T47D (cell line): ENCODE results near the gene NFIL3.

Experiments used
- DNase-seq, 2 experiments: peaks; one replicate each; pipeline versions ENCODE4 v3.0.0 to v3.0.0-alpha.2; 2011 to 2012; ENCODE audit warnings: low read depth in 1 of 2, low spot score in 1 of 2
- JUND ChIP-seq: IDR thresholded peaks from 2 replicates; pipeline ENCODE4 v1.6.1; 2012; ENCODE audit warnings: low read depth
- in situ Hi-C: cut with HindIII; loops from 2 replicates; pipeline ENCODE4 v1.10.0; 2016; ENCODE audit warnings: low sequenced_read_pairs, low pct_unique_long_range_greater_than_20kb

Gene NFIL3

DNA sequence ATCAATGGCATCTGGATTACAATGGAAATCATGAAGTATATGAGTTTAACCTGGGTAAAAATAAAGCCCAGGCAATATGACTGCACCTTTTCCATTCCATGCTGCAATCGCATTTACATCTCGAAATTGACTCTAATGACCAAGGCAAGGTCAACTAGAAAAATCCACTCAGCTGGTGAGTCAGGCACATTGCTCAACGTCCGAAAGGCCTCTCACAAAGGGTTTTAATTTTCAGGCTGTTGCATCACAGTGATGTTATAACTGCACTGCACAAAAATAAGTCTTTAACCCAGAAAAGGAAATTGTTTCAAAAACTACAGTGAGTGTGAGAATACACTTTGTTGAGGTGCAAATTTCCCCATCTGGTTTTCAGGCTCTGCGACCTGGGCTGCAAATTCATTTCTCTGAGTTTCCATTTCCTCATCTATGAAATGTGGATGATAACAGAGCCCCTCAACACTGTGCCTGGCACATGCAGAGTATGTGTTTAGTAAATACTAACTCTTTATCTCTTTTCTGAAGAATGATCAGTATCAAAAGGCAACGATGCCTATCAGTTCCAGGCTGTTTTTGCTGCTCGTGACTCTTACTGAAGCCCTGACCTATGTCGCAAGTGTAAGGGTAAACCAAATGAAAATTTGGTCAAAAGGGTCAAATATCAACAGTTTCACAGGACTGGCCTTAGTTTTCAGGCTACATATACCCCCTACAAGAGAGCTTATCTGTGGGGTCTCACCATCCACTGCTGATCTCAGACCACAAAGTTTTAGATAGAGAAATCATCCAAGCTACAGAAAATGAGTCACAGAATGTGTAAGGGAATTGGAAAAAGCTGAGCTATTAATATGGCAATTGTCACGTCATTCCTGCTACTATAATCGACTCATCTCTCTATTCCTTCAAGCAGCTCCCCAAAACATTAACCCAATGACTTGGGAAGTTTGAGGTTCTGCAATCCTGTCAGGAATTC, 4.1 kb downstream of the NFIL3 start:
- no peak for TF ChIP-seq JUND
- DNase-seq: peak; percentile 40 to 48
- in situ Hi-C loops: no loop called here

DNA sequence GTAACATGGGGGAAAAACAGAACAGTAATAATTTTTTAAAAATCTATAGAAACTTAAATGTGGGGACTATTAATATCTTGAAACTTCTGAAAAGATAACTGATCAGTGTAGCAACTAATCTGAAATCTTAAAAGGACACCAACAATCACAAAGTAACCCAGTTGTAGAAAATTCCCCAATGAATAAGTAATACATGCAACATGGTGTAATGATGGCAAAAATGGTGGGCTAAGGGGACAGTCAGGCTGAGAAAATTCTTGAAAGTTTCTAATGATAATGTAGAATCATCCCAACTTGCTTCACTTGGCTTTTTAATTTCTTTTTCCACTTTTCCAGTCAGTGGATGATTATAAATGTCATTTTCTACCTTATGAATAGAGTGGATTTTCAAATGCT, 5.4 kb downstream of the NFIL3 start:
- in situ Hi-C loops: no loop called here
- no peak for TF ChIP-seq JUND

DNA sequence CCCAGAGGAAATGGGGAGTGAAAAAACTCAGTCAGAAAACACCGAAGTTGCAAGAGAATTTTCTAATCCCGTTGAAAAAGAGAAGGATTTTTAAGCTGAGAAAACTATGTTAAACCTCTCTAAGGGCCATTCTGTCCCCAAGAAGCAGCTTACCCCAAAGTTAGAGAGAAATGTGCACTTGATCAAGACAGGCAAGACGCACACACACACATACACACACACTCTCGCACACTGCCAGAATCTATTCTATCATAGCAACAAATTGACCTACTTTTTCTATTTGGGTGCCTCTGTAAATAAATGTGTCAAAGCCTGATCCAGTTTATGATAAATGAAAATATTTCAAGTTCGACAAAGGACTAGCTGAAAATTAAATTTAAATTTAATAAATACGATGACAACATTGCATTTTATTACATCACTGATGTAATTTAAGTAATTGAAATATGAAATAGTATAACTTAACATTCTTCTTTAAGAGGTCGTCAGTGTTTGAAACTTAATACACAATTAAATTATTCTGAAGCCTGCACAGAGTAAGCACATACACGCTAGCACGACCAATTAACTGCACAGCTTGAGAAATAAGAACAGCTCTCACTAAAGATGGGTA, 5.9 kb downstream of the NFIL3 start:
- no peak for DNase-seq
- in situ Hi-C loops: no loop called here
- no peak for TF ChIP-seq JUND

More for the DNA sequence above, 5.4 kb downstream of the NFIL3 start:
- DNase-seq: no peak

DNA sequence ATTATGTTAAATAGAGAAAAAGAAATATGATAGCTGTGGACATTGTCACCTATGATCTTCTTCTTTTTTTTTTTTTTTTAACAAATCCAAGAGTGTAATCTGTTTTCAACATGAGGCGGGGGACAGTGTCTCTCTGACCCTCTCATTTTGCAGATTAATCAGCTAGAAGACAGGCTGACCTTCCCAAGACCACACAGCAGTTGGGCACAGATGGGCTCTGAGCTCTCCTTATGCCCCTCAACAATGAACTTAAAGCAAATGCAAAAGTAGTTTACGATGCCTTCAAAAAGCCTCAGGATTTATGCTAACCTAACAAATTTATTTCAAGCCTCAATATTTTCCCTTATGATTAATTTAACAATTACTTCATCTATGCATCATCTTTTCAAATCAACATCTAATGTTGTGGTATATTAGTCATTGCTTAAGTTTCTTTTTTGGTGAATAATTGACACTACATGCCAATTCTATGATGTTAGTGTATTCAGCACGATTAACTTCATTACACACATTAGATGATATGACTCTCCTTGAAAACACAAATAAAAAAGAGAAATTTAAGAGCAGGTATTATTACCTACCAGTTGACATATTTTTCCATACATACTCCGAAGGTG, 7.4 kb downstream of the NFIL3 start:
- no peak for TF ChIP-seq JUND
- no peak for DNase-seq

DNA sequence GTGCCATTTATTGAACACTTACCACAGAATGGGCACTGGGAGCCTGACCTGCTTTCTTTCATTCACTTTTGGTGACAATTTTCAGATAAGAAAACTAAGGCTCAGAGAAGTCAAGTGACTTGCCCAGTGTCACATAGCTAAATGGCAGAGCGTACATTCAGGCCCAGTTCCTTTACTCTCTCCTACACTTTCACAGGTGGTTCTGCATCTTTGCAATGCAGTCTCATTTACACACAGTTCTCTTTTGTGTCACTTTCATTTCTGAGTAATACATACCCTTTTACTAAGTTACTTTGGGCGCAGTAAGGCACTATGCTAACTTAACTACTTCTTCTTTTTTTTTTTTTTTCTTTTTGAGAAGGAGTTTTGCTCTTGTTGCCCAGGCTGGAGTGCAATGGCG, 8.3 kb downstream of the NFIL3 start:
- in situ Hi-C loops: no loop called here

More for the DNA sequence above, 7.4 kb downstream of the NFIL3 start:
- in situ Hi-C loops: no loop called here

DNA sequence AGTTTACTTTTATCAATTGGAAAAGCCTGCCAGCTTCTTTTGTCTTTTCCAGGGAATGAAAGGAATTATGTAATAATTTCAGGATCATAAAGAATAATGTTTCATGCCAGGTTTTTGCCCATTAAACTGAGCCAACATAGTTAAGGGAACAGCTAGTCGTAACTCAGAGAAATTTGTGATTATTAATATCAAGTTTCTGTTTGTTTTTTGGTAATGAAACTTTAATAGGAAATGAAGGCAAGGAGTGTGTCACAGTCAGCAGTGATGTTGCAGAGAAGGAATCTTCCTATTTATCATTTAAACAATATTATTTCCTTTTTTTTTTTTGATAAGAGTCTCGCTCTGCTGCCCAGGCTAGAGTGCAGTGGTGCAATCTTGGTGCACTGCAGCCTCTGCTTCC, 10.7 kb downstream of the NFIL3 start:
- no peak for DNase-seq
- in situ Hi-C loops: no loop called here
- TF ChIP-seq JUND: no peak

More for the DNA sequence above, 8.3 kb downstream of the NFIL3 start:
- no peak for TF ChIP-seq JUND
- DNase-seq: no peak

DNA sequence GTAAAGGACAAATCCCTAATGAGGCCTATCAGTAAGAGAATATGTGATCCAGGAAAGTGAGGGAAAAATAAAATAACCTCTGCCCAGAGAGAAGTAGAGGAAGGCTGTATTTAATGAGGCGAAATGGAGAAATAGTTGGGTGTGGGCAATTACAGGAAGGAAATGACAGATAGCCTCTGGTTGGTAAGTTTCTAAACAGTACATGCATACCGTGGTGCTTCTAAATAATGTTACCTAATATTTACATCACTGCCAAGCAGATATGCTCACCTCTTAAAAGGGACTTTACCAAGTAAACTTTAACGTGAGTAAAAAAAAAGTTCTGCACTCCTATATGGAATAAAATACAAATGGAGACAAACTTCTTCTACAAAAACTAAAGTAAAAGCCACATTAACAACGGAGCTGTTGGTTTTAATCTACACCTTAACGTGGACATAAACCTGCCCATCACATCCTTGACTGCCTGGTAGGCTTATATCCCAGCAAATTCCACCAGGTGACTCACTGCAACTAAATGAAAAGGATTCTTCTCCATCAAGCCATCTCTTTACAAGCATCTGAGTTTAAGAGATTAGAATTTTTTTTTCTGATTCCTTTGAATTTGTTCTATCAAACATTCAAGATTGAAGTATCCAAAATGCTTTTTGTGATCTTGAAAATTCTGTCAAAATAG, 12.4 kb downstream of the NFIL3 start:
- TF ChIP-seq JUND: no peak
- in situ Hi-C loops: no loop called here
- no peak for DNase-seq

DNA sequence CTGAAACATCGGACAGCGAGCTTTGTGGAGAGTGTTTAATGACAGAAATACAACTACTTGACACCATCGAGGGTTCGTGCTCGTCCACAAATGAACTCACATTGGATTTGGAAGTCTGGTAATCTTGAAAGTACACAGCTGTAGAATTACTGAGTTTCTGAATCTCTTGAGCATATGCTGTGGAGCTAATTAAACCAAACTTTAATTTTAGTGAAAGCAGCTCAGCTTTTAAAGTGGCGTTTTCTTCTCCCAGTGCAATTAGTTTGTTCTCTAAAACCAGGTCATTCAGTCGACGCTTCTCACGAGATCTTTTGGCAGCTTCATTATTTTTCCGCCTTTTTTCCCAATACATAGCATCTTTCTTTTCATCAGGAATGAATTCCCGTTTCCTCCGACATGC, 13.5 kb downstream of the NFIL3 start:
- DNase-seq: no peak
- no peak for TF ChIP-seq JUND
- in situ Hi-C loops: no loop called here

DNA sequence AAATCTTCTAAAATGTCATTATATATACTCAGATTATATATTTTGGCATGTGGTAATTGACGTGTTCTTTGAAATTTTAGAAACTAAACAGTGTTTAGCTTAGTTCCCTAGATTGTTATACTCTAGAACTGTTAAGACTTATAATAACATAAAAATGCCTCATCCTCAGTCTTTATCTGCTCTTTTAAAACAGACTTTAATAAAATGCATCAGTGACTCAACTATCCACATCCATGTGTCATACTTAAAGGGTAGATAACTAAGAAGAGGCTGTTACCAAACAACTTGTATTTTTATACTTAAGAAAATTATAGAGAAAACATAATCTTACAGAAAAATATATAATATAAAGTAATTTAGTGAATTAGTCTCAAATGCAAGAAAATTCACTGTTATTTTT, 15.2 kb downstream of the NFIL3 start:
- TF ChIP-seq JUND: no peak
- in situ Hi-C loops: no loop called here
- DNase-seq: no peak

DNA sequence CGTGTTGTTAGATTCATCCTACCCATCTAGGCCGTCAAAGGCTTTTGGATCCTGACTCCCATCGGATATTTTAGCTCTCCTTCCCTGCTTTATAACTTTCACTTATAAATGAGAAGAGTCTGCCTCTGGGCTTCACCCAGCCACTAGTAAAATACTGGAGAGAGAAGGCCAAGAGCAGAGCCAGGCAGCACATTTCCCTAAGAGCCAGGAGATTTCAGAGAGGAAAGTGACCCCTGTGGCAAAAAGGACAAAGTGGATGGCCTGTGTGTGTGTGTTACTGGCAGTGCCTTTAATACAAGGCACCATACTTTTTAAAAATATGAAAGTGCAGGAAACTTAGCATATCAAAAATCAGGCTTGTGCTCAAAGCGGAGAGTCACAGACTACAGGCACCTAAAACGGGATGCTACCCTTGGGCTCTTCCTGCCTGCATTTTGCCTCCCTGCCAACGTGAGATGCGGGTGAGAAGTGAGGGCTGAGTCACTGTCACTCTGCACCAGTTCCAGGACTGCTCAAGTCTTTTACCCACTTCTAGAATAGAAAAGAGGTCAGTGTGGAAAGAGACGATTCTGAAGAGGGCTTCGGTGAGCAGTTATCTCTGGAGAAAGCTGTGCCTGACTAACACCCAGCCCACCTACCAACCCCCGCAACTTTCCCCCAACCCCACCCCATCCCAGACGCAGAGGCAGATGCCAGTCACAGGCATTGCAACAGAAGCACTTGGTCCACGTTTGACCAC, 15.9 kb downstream of the NFIL3 start:
- no peak for TF ChIP-seq JUND
- DNase-seq: no peak
- in situ Hi-C loops: no loop called here

DNA sequence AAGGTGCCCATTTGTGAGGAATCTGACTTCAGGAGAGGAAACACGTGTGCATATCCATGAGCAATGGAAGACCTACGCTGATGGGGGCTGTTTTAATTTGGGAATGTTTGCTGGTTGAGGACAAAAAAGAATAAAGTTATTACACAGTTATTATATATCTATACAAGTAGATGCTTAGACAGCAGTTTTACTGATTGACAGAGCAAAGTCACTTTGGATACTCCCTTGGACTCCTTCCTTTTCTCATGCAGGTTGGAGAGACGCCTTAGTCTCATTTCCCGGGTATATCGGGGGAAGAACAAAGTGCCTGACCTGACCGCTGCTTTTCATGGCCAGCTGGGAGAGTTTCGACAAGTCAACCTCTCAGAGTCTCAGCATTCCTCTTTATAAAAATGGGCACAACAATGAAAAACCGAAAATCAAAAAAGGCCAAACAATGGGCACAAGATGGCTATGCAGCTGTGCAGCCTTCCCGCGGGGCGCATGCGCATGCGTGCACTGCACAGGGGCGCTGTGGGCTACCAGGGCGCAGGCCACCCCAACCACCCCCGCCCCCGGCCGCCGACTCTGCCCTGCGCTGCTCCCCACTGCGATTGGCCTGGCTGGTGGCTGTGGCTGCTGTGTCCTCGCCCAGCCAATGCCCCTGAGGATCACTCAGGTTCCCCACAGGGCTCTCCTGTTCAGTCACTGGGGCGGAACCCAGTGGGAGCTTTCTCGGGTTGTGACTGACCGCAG, 18.1 kb downstream of the NFIL3 start:
- TF ChIP-seq JUND: no peak
- no peak for DNase-seq
- in situ Hi-C loops: no loop called here
